ENCODE measurements around the gene FCHSD2.

- no peak for TF ChIP-seq POLR2A (IDR thresholded peaks at IDR 0.05)
- TF ChIP-seq, protein P1, sequence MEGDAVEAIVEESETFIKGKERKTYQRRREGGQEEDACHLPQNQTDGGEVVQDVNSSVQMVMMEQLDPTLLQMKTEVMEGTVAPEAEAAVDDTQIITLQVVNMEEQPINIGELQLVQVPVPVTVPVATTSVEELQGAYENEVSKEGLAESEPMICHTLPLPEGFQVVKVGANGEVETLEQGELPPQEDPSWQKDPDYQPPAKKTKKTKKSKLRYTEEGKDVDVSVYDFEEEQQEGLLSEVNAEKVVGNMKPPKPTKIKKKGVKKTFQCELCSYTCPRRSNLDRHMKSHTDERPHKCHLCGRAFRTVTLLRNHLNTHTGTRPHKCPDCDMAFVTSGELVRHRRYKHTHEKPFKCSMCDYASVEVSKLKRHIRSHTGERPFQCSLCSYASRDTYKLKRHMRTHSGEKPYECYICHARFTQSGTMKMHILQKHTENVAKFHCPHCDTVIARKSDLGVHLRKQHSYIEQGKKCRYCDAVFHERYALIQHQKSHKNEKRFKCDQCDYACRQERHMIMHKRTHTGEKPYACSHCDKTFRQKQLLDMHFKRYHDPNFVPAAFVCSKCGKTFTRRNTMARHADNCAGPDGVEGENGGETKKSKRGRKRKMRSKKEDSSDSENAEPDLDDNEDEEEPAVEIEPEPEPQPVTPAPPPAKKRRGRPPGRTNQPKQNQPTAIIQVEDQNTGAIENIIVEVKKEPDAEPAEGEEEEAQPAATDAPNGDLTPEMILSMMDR (IDR thresholded peaks at IDR 0.05) = no peak
Measured at GRCh38 chr11:73139476-73140198, 2.5 kb downstream of the FCHSD2 start.

Measured in lower leg skin (tissue), 3 donors.